Measurements from ENCODE around the gene OSBPL10.

Gene OSBPL10

DNA sequence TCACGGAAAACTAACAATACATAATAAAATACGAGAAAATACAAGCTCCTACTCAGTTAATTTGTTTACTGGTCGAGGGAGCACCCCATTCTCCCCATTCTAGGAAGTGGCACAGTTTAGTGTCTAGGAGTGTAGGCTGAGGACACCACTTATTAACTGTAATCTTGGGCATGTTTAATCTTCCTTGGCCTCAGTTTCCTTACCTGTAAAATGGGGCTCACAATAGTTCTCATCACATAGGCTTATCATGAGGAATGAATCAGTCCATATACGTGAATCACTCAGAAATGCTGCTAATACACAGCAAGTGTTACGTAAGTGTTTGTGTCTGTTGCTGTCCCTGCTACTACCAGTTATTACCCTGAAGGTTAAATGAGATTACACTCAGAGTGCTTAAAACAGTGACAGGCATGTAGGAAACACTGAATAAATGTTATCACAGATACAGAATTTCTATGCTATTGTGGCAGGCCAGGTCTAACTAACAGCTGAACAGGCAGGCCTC is 210.2 kb downstream of the OSBPL10 start:
- no peak for DNase-seq (ENCODE audit: low spot score)

DNA sequence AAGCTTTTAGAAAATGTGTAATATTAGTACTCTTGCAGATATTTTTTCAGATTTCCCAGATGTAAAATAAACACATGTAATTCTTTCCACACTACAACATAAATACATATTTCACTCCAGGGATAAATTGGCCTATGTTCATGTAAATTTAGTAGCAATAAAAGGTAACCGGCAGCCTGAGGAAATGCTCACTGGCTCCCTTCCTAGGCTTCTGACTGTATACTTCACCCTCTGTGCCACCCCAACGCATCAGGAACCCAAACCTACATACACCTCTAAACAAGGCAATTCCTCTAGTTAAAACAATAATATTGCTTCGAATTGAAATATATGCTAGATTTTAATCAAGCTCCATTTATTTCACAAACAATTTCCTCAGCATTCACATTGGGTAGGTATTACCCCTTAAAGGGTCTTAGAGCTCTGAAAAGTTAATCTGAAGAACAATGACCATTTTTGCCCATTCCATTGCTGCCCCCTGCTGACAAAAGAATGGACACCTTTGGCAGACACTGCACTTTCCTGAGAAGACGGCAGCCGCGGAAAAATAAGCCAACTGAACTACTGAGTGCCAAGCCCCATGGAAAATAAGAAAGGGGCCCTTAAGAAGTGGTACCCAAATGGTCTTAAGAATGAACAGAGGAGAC is 212.5 kb downstream of the OSBPL10 start:
- DNase-seq (ENCODE audit: low spot score): peak; percentile 43

DNA sequence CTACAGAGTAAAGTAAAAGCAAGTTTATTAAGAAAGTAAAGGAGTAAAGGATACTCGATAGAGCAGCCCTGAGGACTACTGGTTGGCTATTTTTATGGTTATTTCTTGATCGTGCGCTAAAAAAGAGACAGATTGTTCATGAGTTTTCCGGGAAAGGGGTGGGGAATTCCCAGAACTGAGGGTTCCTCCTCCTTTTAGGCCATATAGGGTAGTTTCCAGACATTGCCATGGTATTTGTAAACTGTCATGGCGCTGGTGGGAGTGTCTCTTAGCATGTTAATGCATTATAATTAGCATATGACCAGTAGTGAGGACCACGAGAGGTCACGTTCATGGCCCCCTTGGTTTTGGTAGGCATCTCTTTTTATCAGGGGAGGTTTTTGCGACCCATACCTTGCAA is 213.1 kb downstream of the OSBPL10 start:
- DNase-seq (ENCODE audit: low spot score): no peak

DNA sequence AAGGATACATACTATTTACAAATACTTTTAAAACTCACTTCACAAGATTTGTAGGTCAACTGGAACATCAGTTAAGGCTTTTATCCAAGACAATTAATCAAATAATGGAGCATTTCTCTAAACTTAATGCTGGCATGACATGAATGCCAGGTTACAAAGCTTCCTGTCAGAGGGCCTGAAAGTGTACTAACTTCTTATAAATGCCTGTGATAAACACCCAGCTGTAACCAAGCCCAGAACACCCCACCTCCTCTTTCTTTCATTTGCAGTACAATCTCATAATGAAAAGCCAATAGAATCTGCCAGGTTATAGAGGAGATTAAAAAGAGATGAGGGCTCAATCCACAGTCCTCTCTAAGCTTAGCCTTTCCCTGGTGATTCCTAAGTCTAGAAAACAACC is 214.4 kb downstream of the OSBPL10 start:
- no peak for DNase-seq (ENCODE audit: low spot score)

DNA sequence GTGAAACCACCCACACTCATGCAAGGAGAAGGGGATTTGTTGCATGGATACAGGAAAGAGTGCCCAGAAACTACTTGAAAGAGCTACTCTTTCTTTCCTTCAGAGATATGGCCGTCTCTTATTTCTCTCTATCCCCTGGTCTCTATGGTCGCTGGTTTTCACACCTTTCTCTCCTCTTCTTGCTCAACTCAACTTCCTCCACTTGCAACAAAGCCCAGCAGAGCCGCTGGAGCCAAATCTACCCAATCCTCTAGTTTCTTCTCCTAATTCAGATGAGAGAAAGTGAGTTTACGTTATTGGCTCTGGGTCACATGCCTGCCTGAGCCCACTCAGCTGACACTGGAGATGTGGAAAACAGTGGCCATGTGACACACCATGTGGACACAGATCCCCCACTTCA is 215.2 kb downstream of the OSBPL10 start:
- no peak for DNase-seq (ENCODE audit: low spot score)

DNA sequence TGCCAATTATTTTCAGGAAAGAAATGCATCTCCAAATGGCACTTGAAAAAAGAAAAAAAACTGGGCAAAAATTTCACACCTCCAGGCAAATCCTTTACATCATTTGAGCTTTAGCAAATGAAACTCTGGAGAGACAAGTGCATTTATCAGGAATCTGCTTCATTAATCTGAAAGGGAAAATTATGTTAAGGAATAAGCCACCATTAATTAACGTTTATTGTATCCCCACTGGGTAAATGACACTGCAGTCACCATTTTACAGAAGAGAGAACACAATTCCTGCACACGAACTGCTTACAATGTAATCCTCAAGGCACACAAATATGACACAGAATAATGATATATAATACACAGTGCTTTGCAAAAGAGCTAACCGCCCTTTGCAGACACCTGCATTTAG is 217.3 kb downstream of the OSBPL10 start:
- no peak for DNase-seq (ENCODE audit: low spot score)

DNA sequence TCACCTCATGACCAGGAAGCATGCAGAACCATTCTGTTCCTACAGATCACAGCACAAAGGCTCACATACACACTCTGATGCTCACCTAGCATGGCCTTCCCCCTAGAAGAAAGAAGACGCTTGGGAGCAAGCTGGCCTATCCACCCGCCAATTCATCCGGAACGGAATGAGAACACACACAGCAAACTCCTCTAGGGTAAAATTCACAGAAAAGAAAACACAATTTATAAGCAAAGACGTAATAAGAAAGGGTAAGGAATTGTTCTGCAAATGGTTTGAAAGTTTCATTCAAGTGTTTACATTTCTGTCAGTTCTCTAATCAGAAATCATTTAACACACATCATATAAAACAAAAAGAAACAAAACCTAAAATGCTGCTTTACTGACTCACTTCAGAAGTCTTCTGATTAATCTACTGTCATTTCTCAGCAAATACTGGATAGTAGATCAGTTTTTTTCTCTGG is 218.1 kb downstream of the OSBPL10 start:
- DNase-seq (ENCODE audit: low spot score): no peak

DNA sequence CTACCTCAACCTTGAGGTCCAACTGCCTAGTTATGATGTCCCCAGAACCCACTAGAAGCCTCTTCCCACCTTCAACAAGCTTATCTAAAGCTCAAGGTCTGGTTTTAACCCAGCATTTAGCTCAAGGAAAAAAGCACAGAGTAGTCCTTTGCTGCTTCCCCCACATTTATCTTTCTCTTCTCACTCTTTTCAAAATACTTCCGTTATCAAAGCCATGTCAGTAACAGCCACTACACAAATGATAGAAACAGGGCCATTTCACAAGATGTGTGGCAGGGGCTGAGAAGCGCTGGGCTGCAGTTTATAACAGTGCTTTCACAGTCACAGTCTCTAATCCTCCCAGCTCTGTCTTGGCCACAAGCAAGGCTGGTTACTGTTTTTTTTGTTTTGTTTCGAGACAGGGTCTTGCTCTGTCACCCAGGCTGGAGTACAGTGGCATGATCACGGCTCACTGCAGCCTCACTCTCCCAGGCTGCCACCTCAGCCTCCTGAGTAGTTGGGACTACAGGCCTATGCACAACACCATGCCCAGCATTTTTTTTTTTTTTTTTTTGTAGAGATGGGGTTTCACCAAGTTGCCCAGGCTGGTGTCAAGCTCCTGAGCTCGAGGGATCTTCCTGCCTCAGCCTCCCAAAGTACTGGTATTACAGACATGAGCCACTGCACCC is 218.8 kb downstream of the OSBPL10 start:
- no peak for DNase-seq (ENCODE audit: low spot score)

DNA sequence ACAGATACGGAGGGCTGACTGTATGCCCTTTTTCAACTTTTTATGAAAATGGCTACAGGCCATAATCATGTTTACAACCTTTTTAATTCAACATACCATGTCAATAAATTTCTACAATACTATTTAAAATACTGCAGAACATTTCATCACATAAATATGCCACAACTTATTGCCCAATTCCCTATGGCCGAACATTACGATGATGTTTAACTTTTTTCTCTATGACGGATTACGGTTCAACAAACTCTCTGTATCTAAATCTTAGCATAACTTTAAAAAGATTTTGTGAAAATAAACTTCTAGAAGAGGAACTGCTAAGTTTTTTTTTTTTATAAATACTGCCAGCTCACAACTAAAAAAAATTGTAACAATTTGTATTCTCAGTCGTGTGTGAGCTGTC is 220.4 kb downstream of the OSBPL10 start:
- DNase-seq (ENCODE audit: low spot score): no peak

DNA sequence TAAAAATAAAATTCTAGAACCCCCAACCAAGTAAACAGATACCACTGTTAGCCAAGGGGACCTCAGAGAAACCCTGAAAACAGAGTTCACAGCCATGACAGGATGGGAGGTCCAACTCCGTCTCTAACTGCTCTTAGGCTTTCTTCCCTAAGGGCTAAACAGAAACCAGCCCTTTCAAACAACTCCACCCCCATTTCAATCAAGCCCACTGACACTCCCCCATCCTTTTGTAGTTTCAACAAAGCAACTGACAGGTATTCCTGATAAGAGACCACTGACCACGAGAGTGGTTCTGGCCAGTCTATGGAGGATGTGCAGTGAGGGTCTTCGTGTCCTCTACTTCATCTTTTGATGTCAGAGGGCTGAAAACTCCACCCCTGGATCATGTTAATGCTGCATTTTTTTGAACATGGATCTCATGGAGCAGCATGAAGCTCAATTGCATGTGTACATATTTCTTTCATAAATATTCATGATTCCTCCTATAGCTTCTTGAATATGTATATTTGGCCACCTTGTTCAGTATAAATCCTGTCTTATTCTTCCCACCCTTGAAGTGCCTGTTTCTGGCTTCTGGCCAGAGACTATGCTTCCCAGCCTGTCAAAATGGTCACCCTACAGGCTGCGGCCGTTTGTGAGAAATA is 222.6 kb downstream of the OSBPL10 start:
- DNase-seq (ENCODE audit: low spot score): no peak

DNA sequence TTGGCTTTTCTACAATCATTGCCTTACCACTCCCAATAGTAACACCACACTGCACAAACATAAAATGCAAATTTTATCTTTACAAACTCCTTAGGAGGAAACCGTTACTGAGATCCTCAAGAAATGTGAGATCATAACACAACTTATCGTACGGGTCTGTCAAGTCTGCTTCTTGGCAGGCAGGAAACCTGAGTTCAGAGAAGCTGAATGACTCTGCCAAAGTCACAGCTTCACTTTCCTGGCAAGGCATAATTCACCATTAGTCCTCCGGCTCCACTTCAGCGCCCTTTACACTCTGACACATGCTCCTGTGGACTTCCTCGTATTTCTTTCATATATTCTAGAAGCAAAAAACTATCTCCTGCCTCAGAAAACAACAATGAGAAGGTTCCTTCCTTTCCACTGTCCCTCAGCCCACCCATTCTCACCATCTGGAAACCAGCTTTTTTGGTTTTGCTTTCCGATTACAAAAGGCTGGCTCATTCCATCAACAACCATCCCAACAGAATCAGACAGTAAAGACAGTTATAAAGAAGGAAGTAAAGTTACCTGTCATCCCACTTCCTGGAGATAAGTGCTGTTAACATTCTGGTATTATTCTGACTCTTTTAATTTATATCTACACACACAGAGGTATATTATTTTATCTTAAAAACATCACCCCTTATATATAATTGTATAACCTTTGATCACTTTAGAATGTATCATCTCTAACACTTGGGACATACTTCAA is 225.0 kb downstream of the OSBPL10 start:
- DNase-seq (ENCODE audit: low spot score): no peak

DNA sequence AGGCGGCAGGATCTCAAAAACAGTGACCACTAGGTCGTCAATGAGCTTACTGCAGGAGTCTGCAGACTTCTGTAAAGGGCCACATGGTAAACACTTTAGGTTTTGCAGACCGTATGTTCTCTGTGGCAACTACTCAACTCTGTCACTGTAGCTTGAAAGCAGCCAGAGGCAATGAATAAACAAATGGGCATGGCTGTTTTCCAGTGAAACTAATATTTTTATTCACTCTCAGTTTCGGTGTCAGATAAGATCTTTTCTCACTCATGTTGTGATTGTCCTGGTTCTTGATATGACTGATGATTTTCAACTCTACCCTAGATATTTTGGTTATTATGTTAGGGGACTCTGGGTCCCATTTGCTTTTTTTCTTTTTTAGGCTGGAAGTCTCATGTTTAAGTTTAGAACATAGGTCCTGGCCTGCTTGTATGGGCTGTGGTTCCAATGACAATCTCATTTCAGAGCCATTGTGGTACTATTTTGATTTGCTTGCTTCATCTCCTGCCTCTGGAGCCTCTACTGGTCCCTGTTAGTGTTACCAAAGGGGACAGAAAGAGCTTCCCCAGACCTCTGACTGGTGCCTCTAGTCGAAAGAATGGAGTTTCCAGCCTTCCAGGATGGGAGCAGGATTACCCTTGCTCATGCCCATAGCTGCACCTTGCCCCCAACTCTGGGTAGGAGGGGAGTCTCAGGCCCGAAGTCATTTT is 226.3 kb downstream of the OSBPL10 start:
- no peak for DNase-seq (ENCODE audit: low spot score)

DNA sequence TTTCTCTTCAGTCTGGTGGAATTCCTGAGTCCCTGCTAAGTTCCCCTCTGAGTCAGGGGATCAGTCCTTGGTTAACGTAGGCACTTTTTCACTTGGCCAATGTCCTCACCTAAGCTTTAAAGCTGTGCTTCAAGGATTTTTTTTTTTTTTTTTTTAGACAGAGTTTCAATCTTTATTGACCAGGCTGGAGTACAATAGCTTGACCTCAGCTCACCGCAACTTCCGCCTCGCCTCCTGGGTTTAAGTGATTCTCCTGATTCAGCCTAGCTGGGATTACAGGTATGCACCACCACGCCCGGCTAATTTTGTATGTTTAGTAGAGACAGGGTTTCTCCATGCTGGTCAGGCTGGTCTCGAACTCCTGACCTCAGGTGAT is 228.0 kb downstream of the OSBPL10 start:
- no peak for DNase-seq (ENCODE audit: low spot score)

DNA sequence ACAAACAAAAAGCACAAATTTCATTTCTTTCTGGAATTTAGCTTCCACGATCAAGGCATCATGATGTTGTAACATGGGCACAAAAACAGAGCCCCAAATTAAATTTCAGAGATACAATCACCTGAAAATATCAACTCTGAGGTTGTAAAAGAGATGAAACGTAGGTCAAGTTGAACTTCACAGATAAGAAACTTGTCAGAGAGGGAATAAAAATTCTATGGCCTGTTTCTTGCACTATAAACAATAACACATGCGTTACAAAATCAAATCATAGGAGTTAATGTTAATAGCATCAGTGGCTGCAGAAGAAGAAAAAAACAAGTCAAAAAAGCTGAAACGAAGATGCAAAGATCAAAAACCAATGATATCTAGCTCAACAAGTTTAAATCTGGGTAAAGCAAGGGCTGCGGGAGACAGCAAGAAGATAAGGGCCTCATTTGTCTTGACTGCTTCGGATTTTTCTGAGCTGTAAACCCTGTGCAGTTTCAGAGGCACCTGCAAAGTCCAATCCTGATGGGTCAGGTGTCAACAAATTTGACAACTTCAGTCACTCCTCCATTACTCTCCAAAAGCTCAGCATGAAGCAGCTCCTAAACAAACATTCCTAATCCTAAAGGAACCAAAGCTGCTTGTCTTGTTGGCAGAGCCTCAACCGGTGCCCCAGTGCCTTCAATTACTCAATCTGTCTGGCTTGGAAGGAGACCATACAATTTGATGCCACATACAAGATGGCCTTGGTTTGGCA is 228.6 kb downstream of the OSBPL10 start:
- DNase-seq (ENCODE audit: low spot score): no peak

DNA sequence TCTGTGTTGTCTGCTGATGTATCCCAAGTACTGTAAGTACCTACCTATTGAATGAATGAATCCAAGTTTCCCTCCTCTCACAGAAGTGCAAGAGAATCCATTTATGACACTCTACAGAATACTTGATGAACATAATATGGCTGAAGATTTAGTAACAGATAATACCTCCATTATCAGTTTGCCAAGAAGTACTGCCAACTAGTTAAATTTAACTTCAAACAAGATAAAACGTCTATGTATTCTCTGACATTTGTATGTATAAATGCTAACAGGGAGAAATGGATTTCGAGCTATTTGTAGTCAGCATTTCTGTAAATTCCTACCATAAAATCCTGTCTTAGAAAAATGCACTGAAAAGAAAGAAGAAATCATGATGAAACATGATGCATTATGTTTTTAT is 230.7 kb downstream of the OSBPL10 start:
- DNase-seq (ENCODE audit: low spot score): no peak

DNA sequence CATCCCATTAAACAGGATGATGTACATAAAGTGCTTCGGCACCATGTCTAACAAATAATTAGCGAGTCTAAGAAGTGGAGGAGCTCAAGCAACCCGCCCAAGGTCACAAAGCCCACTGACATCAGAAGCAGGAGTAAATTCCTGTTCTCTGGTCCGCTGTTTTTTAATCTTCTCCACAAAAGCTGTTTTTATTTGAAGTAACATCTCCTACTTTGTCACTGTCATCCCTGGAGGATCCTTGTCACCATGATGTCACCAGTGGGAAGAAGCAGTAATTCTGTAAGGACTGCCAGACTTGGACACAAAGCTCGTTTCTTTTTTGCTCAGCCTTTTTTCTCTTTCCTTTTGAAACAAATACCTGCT is 232.1 kb downstream of the OSBPL10 start:
- DNase-seq (ENCODE audit: low spot score): no peak

DNA sequence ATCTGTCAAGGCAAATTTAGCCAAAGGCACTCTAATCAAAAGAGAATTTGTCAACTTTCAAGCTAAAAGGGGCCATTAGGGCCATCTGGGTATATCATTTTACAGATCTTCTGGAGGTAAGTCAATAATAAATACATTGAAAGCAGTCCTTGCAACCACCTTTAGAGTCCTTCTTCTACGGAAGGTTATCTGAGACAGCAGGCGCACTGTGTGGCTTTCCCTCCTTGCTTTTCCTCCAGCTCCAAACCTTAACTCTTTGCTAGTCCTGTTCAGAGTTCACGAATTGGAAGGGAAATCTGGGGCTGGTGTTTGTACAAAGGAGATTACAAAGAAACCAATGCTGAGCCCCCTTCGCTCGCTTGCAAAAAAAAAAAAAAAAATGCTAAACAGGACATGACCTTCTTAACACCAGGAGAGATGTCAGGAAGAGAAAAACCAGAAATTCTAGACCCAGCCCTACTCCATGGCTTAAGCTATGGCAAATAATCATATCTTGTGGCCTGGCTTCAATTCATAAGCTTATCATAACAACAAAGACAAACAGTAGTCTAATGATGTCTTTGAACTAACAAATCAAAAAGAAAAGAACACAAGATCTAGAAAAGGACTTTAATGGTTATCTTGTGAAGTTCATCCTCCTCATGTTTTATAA is 232.7 kb downstream of the OSBPL10 start:
- no peak for DNase-seq (ENCODE audit: low spot score)

DNA sequence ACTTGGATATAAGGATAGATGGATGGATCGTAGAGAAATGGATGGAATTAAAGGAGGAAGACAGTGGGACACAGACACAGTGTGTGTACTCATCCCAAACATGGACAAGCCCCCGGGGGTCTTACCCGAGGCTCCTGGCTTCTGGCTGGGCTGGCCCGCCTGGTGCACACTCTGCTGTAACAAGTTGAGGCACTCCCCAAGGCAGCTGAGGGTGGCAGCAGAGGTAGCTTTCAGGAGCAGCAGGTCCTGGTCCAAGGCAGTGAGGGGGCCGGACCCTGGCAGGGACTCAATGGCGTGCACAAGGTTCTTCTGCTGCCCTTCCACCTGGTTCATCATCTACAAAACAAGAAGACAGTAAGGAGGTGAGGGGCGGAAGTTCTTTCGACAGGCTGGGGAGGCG is 233.3 kb downstream of the OSBPL10 start:
- DNase-seq (ENCODE audit: low spot score): no peak

DNA sequence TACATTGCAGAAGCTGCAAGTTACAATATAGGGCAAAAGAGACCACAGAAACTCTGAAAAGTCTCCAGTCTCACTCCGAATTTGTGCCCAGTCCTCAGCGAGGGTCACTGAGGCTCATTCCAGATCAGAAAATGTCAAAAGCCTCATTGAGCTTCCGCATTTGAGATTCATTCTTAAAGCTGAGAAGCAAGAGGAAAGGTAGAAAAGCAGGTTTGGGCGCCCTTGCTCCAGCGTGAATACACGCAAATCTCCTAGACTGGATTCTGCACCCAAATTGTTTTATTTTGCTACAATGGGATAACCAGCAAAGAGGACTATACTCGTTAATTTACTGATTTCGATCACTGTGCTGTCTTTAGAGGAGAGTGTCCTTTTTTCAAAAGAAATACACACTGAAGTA is 236.1 kb downstream of the OSBPL10 start:
- DNase-seq (ENCODE audit: low spot score): no peak

DNA sequence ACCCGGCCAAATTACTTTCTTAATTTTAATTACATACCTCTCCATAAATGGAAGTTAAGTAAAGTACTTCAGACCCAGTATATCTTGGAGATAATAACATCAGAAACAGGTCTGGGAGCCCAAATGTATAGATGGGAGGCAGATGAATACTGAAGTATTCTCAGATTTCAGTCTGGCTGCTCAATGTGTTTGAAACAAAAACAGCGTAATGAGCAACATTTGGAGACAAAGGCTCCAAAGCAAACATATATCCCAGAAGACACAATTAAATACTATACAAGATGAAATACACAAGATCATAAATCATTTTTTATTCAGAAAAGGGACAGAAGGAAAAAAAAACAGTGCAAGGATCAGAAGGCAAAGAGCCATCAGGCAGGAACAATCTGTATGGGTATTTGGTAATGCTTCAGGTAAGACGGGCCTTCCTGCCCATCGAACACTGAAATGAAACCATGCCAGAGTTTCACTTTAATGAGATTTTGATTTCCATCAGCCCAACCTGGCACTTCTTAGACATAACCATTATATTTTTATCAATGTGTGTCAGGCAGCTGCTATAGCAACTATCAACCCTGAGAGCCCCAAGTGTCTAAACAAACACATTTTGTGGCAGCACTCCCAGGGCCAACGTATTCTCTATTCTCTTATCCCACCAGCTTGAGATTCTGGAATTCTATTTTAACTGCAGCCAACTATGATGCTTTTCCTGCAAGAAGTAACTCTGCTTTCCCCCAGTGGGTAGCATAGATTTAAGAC is 237.6 kb downstream of the OSBPL10 start:
- no peak for DNase-seq (ENCODE audit: low spot score)

All from AG08395 (cell line).